Naive thymus-derived CD4-positive, alpha-beta T cell (primary cell): ENCODE data around the gene CWC27. TPM values are rescaled to one million over a fixed set of nuclear protein-coding genes. Genes with fewer than 3 reads are reported as not detected.

Experiments
- ATAC-seq: fragments of 150-1000 bp; cut with Tn5 transposase; 2 replicates; pipeline ENCODE4 v1.10.0; 2021; ENCODE audit warnings: mild to moderate bottlenecking, moderate library complexity
- CTCF ChIA-PET: fragments of 350-600 bp; sonication (Branson Sonifier 250); formaldehyde crosslinking; loops from one replicate; lab custom pipeline; 2021; ENCODE audit warnings: antibody characterized with exemption; lab: Charles Lee
- POLR2A ChIA-PET: fragments of 350-600 bp; sonication (Branson Sonifier 250); formaldehyde crosslinking; loops from one replicate; lab custom pipeline; 2021; ENCODE audit warnings: antibody characterized with exemption, inconsistent platforms; lab: Charles Lee
- DNase-seq, 9 donors: peaks; one replicate each; pipeline versions ENCODE4 v3.0.0 to v3.0.0-alpha.2; 2020 to 2022; ENCODE audit warnings: mixed read lengths in 1 of 9
- H3K27ac ChIP-seq: one replicate; pipeline ENCODE4 v1.7.0; 2013; ENCODE audit warnings: mild to moderate bottlenecking, low read depth, low read length, moderate library complexity
- H3K27me3 ChIP-seq, 2 donors: one replicate each; pipeline ENCODE4 v1.7.0; 2013; ENCODE audit warnings: low read length in 2 of 2, mild to moderate bottlenecking in 2 of 2, moderate library complexity in 2 of 2; ENCODE audit not compliant: control insufficient read depth in 2 of 2, insufficient read depth in 2 of 2
- H3K36me3 ChIP-seq, 3 experiments: 1 replicate in 2 of 3; 2 replicates in 1 of 3; pipeline ENCODE4 v1.7.0; 2013; ENCODE audit warnings: low read length in 3 of 3, mild to moderate bottlenecking in 3 of 3, moderate library complexity in 1 of 3; ENCODE audit not compliant: insufficient read depth in 3 of 3, control insufficient read depth in 2 of 3
- H3K4me1 ChIP-seq, 2 donors: one replicate each; pipeline ENCODE4 v1.7.0; 2013; ENCODE audit warnings: low read length in 2 of 2, mild to moderate bottlenecking in 2 of 2, moderate library complexity in 1 of 2; ENCODE audit not compliant: control insufficient read depth in 2 of 2, insufficient read depth in 2 of 2
- H3K4me3 ChIP-seq: 2 replicates; pipeline ENCODE4 v1.7.0; 2013; ENCODE audit warnings: mild to moderate bottlenecking, low read length
- H3K9me3 ChIP-seq, 3 experiments: 1 replicate in 2 of 3; 2 replicates in 1 of 3; pipeline ENCODE4 v1.7.0; 2013; ENCODE audit warnings: low read length in 3 of 3; ENCODE audit not compliant: control insufficient read depth in 2 of 3
- H3K27ac Mint-ChIP-seq, 9 donors: one replicate each; pipeline ENCODE4 v1.8.0; 2020 to 2022; ENCODE audit warnings: mixed read lengths in 9 of 9, mild to moderate bottlenecking in 8 of 9, moderate library complexity in 5 of 9, inconsistent platforms in 2 of 9
- H3K27me3 Mint-ChIP-seq, 5 donors: one replicate each; pipeline ENCODE4 v1.8.0; 2021 to 2022; ENCODE audit warnings: mixed read lengths in 5 of 5, mild to moderate bottlenecking in 1 of 5
- H3K36me3 Mint-ChIP-seq, 5 donors: one replicate each; pipeline ENCODE4 v1.8.0; 2020 to 2022; ENCODE audit warnings: mixed read lengths in 5 of 5, mild to moderate bottlenecking in 3 of 5, inconsistent platforms in 1 of 5
- H3K4me1 Mint-ChIP-seq, 7 donors: one replicate each; pipeline ENCODE4 v1.8.0; 2020 to 2022; ENCODE audit warnings: mixed read lengths in 7 of 7, mild to moderate bottlenecking in 3 of 7, inconsistent platforms in 1 of 7
- H3K4me3 Mint-ChIP-seq, 10 donors: one replicate each; pipeline ENCODE4 v1.8.0; 2020 to 2022; ENCODE audit warnings: mild to moderate bottlenecking in 10 of 10, mixed read lengths in 10 of 10, moderate library complexity in 6 of 10, inconsistent platforms in 2 of 10
- H3K9me3 Mint-ChIP-seq, 11 donors: one replicate each; pipeline ENCODE4 v1.8.0; 2020 to 2022; ENCODE audit warnings: mixed read lengths in 11 of 11, mild to moderate bottlenecking in 4 of 11, inconsistent platforms in 1 of 11, moderate library complexity in 1 of 11
- intact Hi-C, 2 donors: fragments of 100-400 bp; cut with micrococcal nuclease; formaldehyde crosslinking; loops; one replicate each; pipeline ENCODE4 v1.15.1; 2023
- polyA plus RNA-seq, 2 donors: library from polyadenylated mRNA; unstranded; fragments of 300-500 nt; fragmentation: Illumina TruSeq; gene quantifications; one replicate each; pipeline ENCODE4 v1.2.3, GENCODE V29; 2021
- total RNA-seq, 6 experiments: library from RNA in 5 of 6; stranded (reverse) in 5 of 6; gene quantifications; 1 replicate in 5 of 6; 2 replicates in 1 of 6; pipeline ENCODE4 v1.2.3 and lab custom pipeline; 2021 to 2026

The CWC27 gene
- total and polyA plus RNA-seq, 7 experiments from 2014 or later = 17.8 to 41.8 (median 21.1) TPM

- H3K9me3 ChIP-seq = no peaks in the 10 kb centered on the region
- H3K27ac ChIP-seq = no peak overlapping the region
- no peaks in the 10 kb centered on the region for H3K36me3 ChIP-seq
- Mint-ChIP-seq H3K27ac (peak overlapping the region in 2 of 9 donors; percentile 9 to 51), H3K9me3 (no peaks in the 10 kb centered on the region), H3K27me3 (no peaks in the 10 kb centered on the region), H3K4me3 (no peak overlapping the region), H3K36me3 (peaks cover 0 to 5% (median 5%) of the 10 kb centered on the region in 5 donors), H3K4me1 (peaks cover 5 to 36% (median 19%) of the 10 kb centered on the region in 7 donors)
- CTCF ChIA-PET = no interaction called here
- intact Hi-C loops = no loop called here
- no peak overlapping the region for H3K4me3 ChIP-seq
- no peaks in the 10 kb centered on the region for H3K4me1 ChIP-seq
- DNase-seq (no peak), ATAC-seq (no peak)
- POLR2A ChIA-PET = no interaction called here
- H3K27me3 ChIP-seq = no peaks in the 10 kb centered on the region
Observed at GRCh38 chr5:65017636-65018035, 248.9 kb downstream of the CWC27 start.

DNA sequence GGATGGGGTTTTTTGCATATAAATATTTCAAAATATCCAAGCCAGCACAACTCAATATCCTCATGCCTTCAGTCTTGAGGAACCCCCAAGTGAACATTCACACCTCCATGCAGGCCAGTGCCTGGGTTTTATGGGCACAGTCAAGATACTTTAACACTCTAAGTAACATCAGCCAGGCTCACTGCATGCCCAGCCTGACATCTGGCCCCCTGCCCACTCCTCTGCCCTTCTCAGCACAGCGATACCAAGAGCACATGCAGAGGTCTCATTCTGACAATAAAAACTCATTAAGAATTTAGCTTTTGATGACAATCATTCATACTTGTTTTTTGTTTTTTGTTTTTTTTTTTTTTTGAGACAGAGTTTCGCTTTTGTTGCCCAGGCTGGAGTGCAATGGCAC is 250.0 kb downstream of the CWC27 start:
- Mint-ChIP-seq H3K4me1 (peaks cover 5 to 37% (median 19%) of the 10 kb centered on the region in 7 donors), H3K9me3 (no peaks in the 10 kb centered on the region), H3K27ac (no peak overlapping the region), H3K4me3 (no peak overlapping the region), H3K36me3 (peaks cover 0 to 5% (median 5%) of the 10 kb centered on the region in 5 donors), H3K27me3 (no peaks in the 10 kb centered on the region)
- no peak overlapping the region for H3K27ac ChIP-seq
- ChIA-PET CTCF (no interaction called here), POLR2A (no interaction called here)
- DNase-seq (no peak), ATAC-seq (no peak)
- no peak overlapping the region for H3K4me3 ChIP-seq
- no peaks in the 10 kb centered on the region for H3K4me1 ChIP-seq
- no peaks in the 10 kb centered on the region for H3K9me3 ChIP-seq
- H3K27me3 ChIP-seq = no peaks in the 10 kb centered on the region
- intact Hi-C loops = no loop called here
- H3K36me3 ChIP-seq = no peaks in the 10 kb centered on the region

- H3K4me1 Mint-ChIP-seq = peaks cover 5 to 37% (median 19%) of the 10 kb centered on the region in 7 donors
- intact Hi-C loops = no loop called here
- H3K4me1 ChIP-seq = no peaks in the 10 kb centered on the region
- H3K27me3 ChIP-seq = no peaks in the 10 kb centered on the region
- no peaks in the 10 kb centered on the region for H3K9me3 ChIP-seq
- ATAC-seq (no peak), DNase-seq (no peak)
- H3K27ac Mint-ChIP-seq = peak overlapping the region in 4 of 9 donors; percentile 21 to 45 (median 36)
- ChIA-PET CTCF (interaction anchor here (1.1 kb wide), 1 partner anchor 10 kb away, joined by 3 read pairs; no protein-coding TSS in a partner anchor), POLR2A (no interaction called here)
- H3K27me3 Mint-ChIP-seq = no peaks in the 10 kb centered on the region
- H3K36me3 Mint-ChIP-seq = peaks cover 0 to 5% (median 5%) of the 10 kb centered on the region in 5 donors
- H3K27ac ChIP-seq = no peak overlapping the region
- no peak overlapping the region for H3K4me3 ChIP-seq
- no peaks in the 10 kb centered on the region for H3K9me3 Mint-ChIP-seq
- H3K36me3 ChIP-seq = no peaks in the 10 kb centered on the region
- peak overlapping the region in 1 of 10 donors; percentile 13 for H3K4me3 Mint-ChIP-seq
Observed at GRCh38 chr5:65020492-65020891, 251.8 kb downstream of the CWC27 start.

GRCh38 chr5:65021527-65022226 is 252.9 kb downstream of the CWC27 start:
- POLR2A ChIA-PET = no interaction called here
- H3K4me3 Mint-ChIP-seq = no peak overlapping the region
- intact Hi-C loops = no loop called here
- CTCF ChIA-PET = interaction anchor here (0.6 kb wide), 1 partner anchor 33 kb away, joined by 4 read pairs; no protein-coding TSS in a partner anchor
- no peaks in the 10 kb centered on the region for H3K4me1 ChIP-seq
- no peaks in the 10 kb centered on the region for H3K27me3 ChIP-seq
- no peak for DNase-seq
- no peaks in the 10 kb centered on the region for H3K36me3 ChIP-seq
- peaks cover 5 to 41% (median 24%) of the 10 kb centered on the region in 7 donors for H3K4me1 Mint-ChIP-seq
- no peak overlapping the region for H3K4me3 ChIP-seq
- H3K9me3 ChIP-seq = no peaks in the 10 kb centered on the region
- ATAC-seq = peak; percentile 60
- H3K27ac Mint-ChIP-seq = peak overlapping the region in 1 of 9 donors; percentile 10
- peaks cover 0 to 6% (median 5%) of the 10 kb centered on the region in 5 donors for H3K36me3 Mint-ChIP-seq
- H3K27ac ChIP-seq = no peak overlapping the region
- H3K27me3 Mint-ChIP-seq = no peaks in the 10 kb centered on the region
- no peaks in the 10 kb centered on the region for H3K9me3 Mint-ChIP-seq

DNA sequence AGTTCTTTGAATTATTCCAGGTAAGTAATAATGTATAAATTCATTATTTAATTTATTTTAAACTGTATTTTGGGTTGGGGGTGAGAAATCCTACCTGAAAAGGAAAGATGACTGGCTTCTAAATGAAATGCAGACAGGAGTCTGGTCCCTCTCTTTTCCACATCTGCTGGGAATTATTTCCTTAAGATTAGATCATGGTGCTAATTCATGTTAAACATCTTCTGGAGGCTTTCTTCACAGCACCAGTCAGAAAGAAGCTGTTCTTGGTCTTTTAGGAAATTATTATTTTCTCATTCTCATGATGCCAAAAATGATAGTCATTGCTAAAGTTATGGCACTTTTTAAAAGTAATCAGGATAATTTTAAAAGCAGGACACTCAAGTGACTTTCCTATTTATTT is 254.2 kb downstream of the CWC27 start:
- ATAC-seq (no peak), DNase-seq (no peak)
- ChIA-PET POLR2A (no interaction called here), CTCF (no interaction called here)
- H3K4me3 Mint-ChIP-seq = no peak overlapping the region
- peaks cover 8 to 44% (median 31%) of the 10 kb centered on the region in 7 donors for H3K4me1 Mint-ChIP-seq
- no peaks in the 10 kb centered on the region for H3K27me3 ChIP-seq
- no peaks in the 10 kb centered on the region for H3K36me3 ChIP-seq
- no peak overlapping the region for H3K27ac ChIP-seq
- H3K4me1 ChIP-seq = peaks cover 0 to 5% of the 10 kb centered on the region in 2 donors
- H3K9me3 ChIP-seq = no peaks in the 10 kb centered on the region
- intact Hi-C loops = no loop called here
- no peak overlapping the region for H3K27ac Mint-ChIP-seq
- H3K9me3 Mint-ChIP-seq = no peaks in the 10 kb centered on the region
- no peak overlapping the region for H3K4me3 ChIP-seq
- H3K27me3 Mint-ChIP-seq = no peaks in the 10 kb centered on the region
- H3K36me3 Mint-ChIP-seq = peaks cover 0 to 6% (median 5%) of the 10 kb centered on the region in 5 donors

- H3K27ac Mint-ChIP-seq = no peak overlapping the region
- DNase-seq (no peak), ATAC-seq (no peak)
- H3K36me3 Mint-ChIP-seq = peaks cover 0 to 3% (median 0%) of the 10 kb centered on the region in 5 donors
- H3K27ac ChIP-seq = no peak overlapping the region
- ChIA-PET POLR2A (no interaction called here), CTCF (no interaction called here)
- H3K27me3 ChIP-seq = no peaks in the 10 kb centered on the region
- H3K36me3 ChIP-seq = no peaks in the 10 kb centered on the region
- no peaks in the 10 kb centered on the region for H3K9me3 ChIP-seq
- H3K4me3 ChIP-seq = no peak overlapping the region
- intact Hi-C loops = no loop called here
- no peak overlapping the region for H3K4me3 Mint-ChIP-seq
- no peaks in the 10 kb centered on the region for H3K27me3 Mint-ChIP-seq
- H3K4me1 Mint-ChIP-seq = peaks cover 8 to 42% (median 30%) of the 10 kb centered on the region in 7 donors
- H3K4me1 ChIP-seq = peaks cover 0 to 5% of the 10 kb centered on the region in 2 donors
- H3K9me3 Mint-ChIP-seq = no peaks in the 10 kb centered on the region
Observed at GRCh38 chr5:65024681-65025080, 256.0 kb downstream of the CWC27 start.
